Karpas-422 (cell line): ENCODE results near the gene TMED10. TPM values are rescaled to one million over a fixed set of nuclear protein-coding genes. Genes with fewer than 3 reads are reported as not detected.

Experiments used
- DNase-seq: peaks from one replicate; pipeline ENCODE4 v3.0.0-alpha.2; 2015
- H2AFZ ChIP-seq: fragments of 200-600 bp; sonication (generic); 2 replicates; pipeline ENCODE4 v1.6.1; 2014; ENCODE audit warnings: antibody characterized with exemption, low read length, mixed read lengths
- H3K27ac ChIP-seq: fragments of 200-600 bp; sonication (generic); 2 replicates; pipeline ENCODE4 v1.5.1; 2014; ENCODE audit warnings: mild to moderate bottlenecking, low read length, moderate library complexity
- H3K27me3 ChIP-seq: fragments of 200-600 bp; sonication (generic); 2 replicates; pipeline ENCODE4 v1.6.1; 2014; ENCODE audit warnings: low read length, mixed read lengths
- H3K36me3 ChIP-seq: fragments of 200-600 bp; sonication (generic); 2 replicates; pipeline ENCODE4 v1.6.1; 2014; ENCODE audit warnings: low read length, mixed read lengths; ENCODE audit not compliant: insufficient read depth
- H3K4me1 ChIP-seq: fragments of 200-600 bp; sonication (generic); 2 replicates; pipeline ENCODE4 v1.6.1; 2014; ENCODE audit warnings: mild to moderate bottlenecking, low read length, mixed read lengths
- H3K4me2 ChIP-seq: fragments of 200-600 bp; sonication (generic); 2 replicates; pipeline ENCODE4 v1.6.1; 2014; ENCODE audit warnings: low read length, low read depth, mild to moderate bottlenecking; ENCODE audit not compliant: poor library complexity, severe bottlenecking
- H3K4me3 ChIP-seq: fragments of 200-600 bp; sonication (generic); 2 replicates; pipeline ENCODE4 v1.5.1; 2014; ENCODE audit warnings: mild to moderate bottlenecking, antibody characterized with exemption, low read length, mixed read lengths
- H3K79me2 ChIP-seq: fragments of 200-600 bp; sonication (generic); 2 replicates; pipeline ENCODE4 v1.6.1; 2014; ENCODE audit warnings: mild to moderate bottlenecking, low read length, mixed read lengths
- H3K9ac ChIP-seq: fragments of 200-600 bp; sonication (generic); 2 replicates; pipeline ENCODE4 v1.6.0; 2014; ENCODE audit warnings: low read length
- H3K9me2 ChIP-seq: fragments of 200-600 bp; sonication (generic), shearing (Covaris generic); replicated peaks from 2 replicates; pipeline ENCODE4 v1.6.0; 2014; ENCODE audit warnings: mild to moderate bottlenecking, low read length, moderate library complexity; ENCODE audit not compliant: insufficient read depth
- H3K9me3 ChIP-seq: fragments of 300-700, 200-600 bp; sonication (generic); 2 replicates; pipeline ENCODE4 v1.6.1; 2014; ENCODE audit warnings: low read length, mixed read lengths
- H4K20me1 ChIP-seq: fragments of 200-600 bp; sonication (generic); 2 replicates; pipeline ENCODE4 v1.6.1; 2014; ENCODE audit warnings: mild to moderate bottlenecking, antibody characterized with exemption, low read length, low read depth; ENCODE audit not compliant: insufficient read depth
- total RNA-seq: library from RNA; depleted of rRNA; stranded (reverse); fragments of >200 nt; shearing (Covaris generic); gene quantifications from 2 replicates; pipeline ENCODE4 v1.2.3, GENCODE V29; 2014; ENCODE audit warnings: low replicate concordance

TMED10 gene
- total RNA-seq, 1 experiment from 2014 or later = 349 TPM

DNA sequence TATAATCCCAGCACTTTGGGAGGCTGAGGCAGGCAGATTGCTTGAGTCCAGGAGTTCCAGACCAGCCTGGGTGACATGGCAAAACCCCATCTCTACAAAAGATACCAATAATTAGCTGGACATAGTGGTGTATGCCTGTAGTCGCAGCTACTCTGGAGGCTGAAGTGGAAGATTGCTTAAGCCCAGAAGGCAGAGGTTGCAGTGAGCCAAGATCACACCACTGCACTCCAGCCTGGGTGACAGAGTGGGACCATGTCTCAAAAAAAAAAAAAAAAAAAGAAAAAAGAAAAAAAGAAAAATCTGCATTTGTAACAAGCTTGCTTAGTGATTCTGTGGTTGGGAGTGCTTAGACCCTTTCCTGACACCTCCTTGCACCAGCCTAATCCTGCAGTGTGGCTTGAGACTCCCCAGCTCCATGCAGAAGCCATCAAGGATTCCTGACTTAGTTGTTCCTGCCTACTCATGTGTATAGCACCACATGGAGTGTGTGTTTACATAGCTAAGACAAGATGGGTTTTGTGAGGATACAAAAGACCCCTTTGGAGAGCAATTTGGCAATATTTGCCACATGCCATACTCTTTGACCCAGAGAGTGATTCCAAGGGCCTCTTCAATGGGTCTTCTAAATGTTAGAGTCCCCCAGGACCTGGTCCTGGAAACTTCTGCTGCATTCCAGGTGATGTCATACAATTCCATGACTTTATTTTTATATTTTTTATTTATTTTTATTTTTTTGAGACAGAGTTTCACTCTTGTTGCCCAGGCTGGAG is 5.1 kb upstream of the TMED10 start:
- Histone ChIP-seq H3K36me3 (no peaks in the 10 kb centered on the region), H3K27ac (no peak overlapping the region), H3K9me2 (no peaks in the 10 kb centered on the region), H3K4me2 (no peak overlapping the region), H3K9me3 (no peaks in the 10 kb centered on the region), H3K4me3 (no peak overlapping the region), H4K20me1 (no peaks in the 10 kb centered on the region), H2AFZ (no peak overlapping the region), H3K4me1 (peaks cover 10% of the 10 kb centered on the region), H3K9ac (no peak overlapping the region), H3K27me3 (no peaks in the 10 kb centered on the region), H3K79me2 (no peaks in the 10 kb centered on the region)
- DNase-seq = no peak

DNA sequence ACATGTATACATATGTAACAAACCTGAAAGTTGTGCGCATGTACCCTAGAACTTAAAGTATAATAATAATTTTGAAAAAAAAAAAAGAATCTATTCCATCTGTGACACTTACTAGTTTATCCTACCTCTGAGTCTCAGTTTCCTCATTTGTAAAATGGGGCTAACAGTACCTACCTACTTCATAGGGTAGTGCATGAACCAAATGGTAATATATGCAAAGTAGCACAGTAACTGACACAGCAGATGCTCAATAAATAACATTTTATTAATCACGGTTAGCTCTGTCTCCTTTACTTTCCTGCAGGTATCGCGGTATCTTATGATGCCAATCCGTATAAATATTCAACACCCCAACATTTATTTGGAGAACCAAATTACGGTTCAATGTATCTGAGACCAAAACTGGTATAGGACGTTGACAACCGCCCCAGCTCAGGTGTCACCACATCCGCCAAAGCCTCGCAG is 703 bp downstream of the TMED10 start:
- Histone ChIP-seq H3K4me1 (peaks cover 21% of the 10 kb centered on the region), H3K27me3 (no peaks in the 10 kb centered on the region), H3K9me2 (no peaks in the 10 kb centered on the region), H3K4me3 (peak overlapping the region; percentile 81), H3K27ac (peak overlapping the region; percentile 83), H3K79me2 (peaks cover 52% of the 10 kb centered on the region), H2AFZ (peak overlapping the region; percentile 96; the same call in 1 of the 2 replicates), H3K36me3 (no peaks in the 10 kb centered on the region), H3K9me3 (no peaks in the 10 kb centered on the region), H4K20me1 (peaks cover 14% of the 10 kb centered on the region; the same call in 1 of the 2 replicates), H3K4me2 (peak overlapping the region; percentile 72), H3K9ac (peak overlapping the region; percentile 81)
- no peak for DNase-seq

DNA sequence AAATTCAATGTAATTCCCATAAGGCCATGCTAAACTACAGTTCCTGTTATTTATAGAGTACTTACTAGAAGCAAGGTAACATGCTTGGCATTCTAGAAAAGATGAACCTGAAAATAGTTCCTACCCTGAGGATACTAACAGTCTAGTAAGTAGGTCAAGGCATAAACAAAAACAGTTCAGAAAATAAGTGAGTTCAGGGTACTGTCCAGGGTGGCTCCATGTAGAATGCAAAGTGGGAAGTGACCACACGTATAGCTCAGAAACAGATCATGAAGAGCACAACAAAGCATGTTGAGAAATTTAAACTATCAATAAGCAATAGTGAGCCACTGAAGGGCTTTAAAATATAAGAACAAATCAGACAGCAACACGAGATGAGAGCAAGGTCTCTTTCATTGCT is 2.3 kb downstream of the TMED10 start:
- Histone ChIP-seq H3K4me2 (peak overlapping the region; percentile 72), H3K4me3 (no peak overlapping the region), H3K4me1 (peaks cover 21% of the 10 kb centered on the region), H3K9me2 (no peaks in the 10 kb centered on the region), H2AFZ (no peak overlapping the region), H4K20me1 (peaks cover 14% of the 10 kb centered on the region; the same call in 1 of the 2 replicates), H3K36me3 (no peaks in the 10 kb centered on the region), H3K27me3 (no peaks in the 10 kb centered on the region), H3K9ac (no peak overlapping the region), H3K9me3 (no peaks in the 10 kb centered on the region), H3K79me2 (peaks cover 69% of the 10 kb centered on the region), H3K27ac (no peak overlapping the region)
- no peak for DNase-seq

DNA sequence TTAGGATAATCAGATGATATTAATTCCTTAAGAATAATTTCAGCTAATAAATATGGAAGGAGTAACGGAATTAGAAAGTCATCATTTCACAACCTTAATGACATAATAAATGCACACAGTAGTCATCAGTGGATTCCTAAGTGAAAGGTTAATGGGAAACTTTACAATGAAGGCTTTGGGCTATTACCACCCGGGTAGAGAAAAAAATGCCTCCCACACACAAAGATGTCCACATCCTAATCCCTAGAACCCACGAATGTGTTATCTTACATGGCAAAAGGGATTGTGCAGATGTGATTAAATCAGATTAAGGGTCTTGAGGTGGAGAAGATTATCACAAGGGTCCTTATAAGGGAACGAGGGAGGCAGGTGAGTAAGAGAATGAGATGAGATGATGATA is 5.6 kb downstream of the TMED10 start:
- no peak overlapping the region for H3K27ac ChIP-seq
- no peak overlapping the region for H3K4me3 ChIP-seq
- H3K9me3 ChIP-seq = no peaks in the 10 kb centered on the region
- H2AFZ ChIP-seq = no peak overlapping the region
- H3K36me3 ChIP-seq = no peaks in the 10 kb centered on the region
- DNase-seq = no peak
- H4K20me1 ChIP-seq = peaks cover 18% of the 10 kb centered on the region
- peaks cover 100% of the 10 kb centered on the region for H3K79me2 ChIP-seq
- H3K27me3 ChIP-seq = no peaks in the 10 kb centered on the region
- no peaks in the 10 kb centered on the region for H3K9me2 ChIP-seq
- peaks cover 29% of the 10 kb centered on the region for H3K4me1 ChIP-seq
- H3K9ac ChIP-seq = no peak overlapping the region
- no peak overlapping the region for H3K4me2 ChIP-seq

DNA sequence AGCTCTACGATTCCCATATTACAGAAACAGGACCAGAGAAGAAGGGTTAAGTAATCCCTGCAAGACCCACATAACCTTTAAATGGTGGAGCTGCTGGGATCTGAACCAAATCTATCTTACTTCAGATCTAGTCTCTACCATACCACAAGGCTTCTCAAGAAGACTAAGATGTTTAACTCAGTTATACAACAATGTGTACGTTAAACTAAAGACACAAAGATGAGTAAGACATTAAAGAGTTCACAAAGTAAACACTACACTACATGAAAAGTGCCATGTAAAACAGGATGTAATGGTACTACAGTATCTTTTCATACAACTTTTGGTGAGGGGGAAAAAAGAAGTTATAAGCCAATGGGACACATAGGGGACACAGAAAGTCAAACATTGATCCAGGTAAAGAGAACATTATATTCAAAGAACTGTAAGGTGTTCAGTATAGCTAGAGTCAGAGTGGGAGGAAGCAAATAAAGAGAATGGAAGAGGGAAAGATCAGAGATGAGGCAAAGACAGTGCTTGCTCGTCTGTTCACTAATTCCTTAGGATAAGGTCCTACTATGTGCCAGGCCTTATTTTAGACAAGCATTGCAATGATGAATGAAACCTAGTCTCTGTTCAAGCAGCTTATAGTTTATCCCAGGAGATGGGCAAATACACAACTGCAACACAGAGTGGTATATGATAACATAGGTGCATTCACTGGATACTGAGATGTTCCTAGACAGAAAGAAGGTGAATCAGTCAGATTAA is 7.7 kb downstream of the TMED10 start:
- peaks cover 96% of the 10 kb centered on the region for H3K79me2 ChIP-seq
- no peak for DNase-seq
- H3K9me3 ChIP-seq = no peaks in the 10 kb centered on the region
- no peak overlapping the region for H3K9ac ChIP-seq
- no peak overlapping the region for H3K27ac ChIP-seq
- H3K9me2 ChIP-seq = no peaks in the 10 kb centered on the region
- H3K4me3 ChIP-seq = no peak overlapping the region
- peaks cover 12% of the 10 kb centered on the region for H3K4me1 ChIP-seq
- H3K36me3 ChIP-seq = no peaks in the 10 kb centered on the region
- peaks cover 9% of the 10 kb centered on the region for H4K20me1 ChIP-seq
- H2AFZ ChIP-seq = no peak overlapping the region
- no peak overlapping the region for H3K4me2 ChIP-seq
- no peaks in the 10 kb centered on the region for H3K27me3 ChIP-seq

DNA sequence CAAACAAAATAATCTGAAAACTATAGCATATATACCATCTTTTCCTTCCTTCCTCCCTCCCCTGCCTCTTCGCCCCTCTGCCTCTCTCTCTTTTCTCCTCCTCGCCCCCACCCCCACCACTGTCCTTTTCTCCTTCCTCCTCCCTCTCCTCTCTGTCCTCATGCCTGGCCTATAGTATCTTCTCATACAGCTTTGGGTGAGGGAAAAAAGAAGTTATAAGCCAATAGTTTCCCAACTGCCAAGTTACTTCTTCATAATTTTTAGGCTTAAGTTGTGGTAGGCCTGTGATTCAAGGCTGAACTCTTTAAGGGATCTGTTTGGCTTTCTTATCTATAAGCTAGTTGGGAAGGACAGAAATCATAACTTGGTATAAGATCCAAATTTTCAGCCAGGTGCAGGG is 9.1 kb downstream of the TMED10 start:
- peaks cover 9% of the 10 kb centered on the region for H4K20me1 ChIP-seq
- H3K4me3 ChIP-seq = no peak overlapping the region
- H3K4me2 ChIP-seq = no peak overlapping the region
- no peaks in the 10 kb centered on the region for H3K9me3 ChIP-seq
- no peak for DNase-seq
- H3K4me1 ChIP-seq = peaks cover 12% of the 10 kb centered on the region
- H3K36me3 ChIP-seq = no peaks in the 10 kb centered on the region
- no peaks in the 10 kb centered on the region for H3K9me2 ChIP-seq
- no peaks in the 10 kb centered on the region for H3K27me3 ChIP-seq
- no peak overlapping the region for H2AFZ ChIP-seq
- peaks cover 96% of the 10 kb centered on the region for H3K79me2 ChIP-seq
- H3K27ac ChIP-seq = no peak overlapping the region
- H3K9ac ChIP-seq = no peak overlapping the region

DNA sequence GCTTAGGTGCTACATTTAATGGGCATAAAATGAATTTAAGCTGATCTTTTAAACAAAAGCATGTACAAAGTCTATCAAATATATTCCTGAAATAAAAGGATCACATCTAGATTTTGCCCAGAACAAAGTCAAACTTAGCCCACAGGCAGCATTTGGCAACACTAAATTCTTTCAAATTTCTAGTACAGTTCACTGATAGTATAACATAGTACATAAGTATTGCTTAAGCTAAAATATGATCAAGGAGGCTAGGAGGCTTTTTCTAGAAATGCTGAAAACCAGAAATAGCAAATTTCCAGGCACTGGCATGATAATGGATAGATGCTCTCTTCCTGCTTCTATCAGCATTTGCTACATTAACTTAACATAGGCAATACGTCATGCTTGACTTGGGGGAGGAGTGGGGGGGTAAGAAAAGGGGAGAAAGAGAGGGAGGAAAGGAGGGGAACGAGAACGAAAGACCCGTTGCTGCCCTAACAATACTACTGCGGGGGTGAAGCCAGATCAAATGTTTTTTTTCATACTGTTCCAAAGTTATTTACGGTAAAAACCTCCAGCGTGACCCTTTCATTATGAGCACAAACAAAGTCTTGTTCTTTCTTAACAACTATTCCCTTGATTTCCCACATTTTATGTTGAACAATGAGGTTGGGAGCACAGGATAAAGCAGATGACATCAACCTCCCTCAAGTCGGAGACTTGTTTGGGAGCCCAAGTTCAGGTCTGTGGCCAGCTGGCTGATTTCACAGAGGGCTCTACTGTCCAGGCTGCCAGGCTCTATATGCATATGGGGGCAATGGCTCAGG is 10.6 kb downstream of the TMED10 start:
- H3K4me1 ChIP-seq = peaks cover 16% of the 10 kb centered on the region
- H3K27me3 ChIP-seq = no peaks in the 10 kb centered on the region
- no peaks in the 10 kb centered on the region for H3K9me3 ChIP-seq
- peaks cover 9% of the 10 kb centered on the region for H4K20me1 ChIP-seq
- DNase-seq = no peak
- no peak overlapping the region for H3K4me3 ChIP-seq
- no peak overlapping the region for H2AFZ ChIP-seq
- H3K9me2 ChIP-seq = no peaks in the 10 kb centered on the region
- no peaks in the 10 kb centered on the region for H3K36me3 ChIP-seq
- no peak overlapping the region for H3K4me2 ChIP-seq
- H3K27ac ChIP-seq = no peak overlapping the region
- peaks cover 96% of the 10 kb centered on the region for H3K79me2 ChIP-seq
- no peak overlapping the region for H3K9ac ChIP-seq

DNA sequence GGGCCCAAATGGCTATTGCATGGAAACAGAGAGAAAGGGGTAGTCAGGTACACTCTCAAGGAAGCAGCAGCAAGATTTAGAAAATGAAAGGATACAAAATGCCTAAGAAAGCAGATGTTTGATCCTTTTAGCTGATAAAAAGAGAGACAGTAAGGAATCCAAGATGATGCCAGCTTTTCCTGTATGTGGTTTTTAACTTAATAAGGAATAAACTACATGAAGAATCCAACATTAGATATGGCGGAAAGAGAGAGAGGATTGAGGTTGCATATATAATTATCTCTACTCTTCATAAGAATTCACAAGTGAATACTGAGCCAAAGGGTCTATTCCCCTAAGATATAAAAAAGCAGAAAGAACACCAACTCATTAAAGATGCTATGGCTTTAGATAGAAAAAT is 11.6 kb downstream of the TMED10 start:
- Histone ChIP-seq H2AFZ (no peak overlapping the region), H3K27me3 (no peaks in the 10 kb centered on the region), H3K79me2 (peaks cover 96% of the 10 kb centered on the region), H3K4me3 (no peak overlapping the region), H3K27ac (no peak overlapping the region), H3K4me1 (peaks cover 26% of the 10 kb centered on the region), H3K9me2 (no peaks in the 10 kb centered on the region), H3K36me3 (no peaks in the 10 kb centered on the region), H4K20me1 (peaks cover 9% of the 10 kb centered on the region), H3K4me2 (no peak overlapping the region), H3K9me3 (no peaks in the 10 kb centered on the region), H3K9ac (no peak overlapping the region)
- no peak for DNase-seq
